GM21723 (cell line): ENCODE results near the gene INS.

Experiments used
- ATAC-seq: cut with Tn5 transposase; IDR thresholded peaks from one replicate; pipeline ENCODE4 v1.9.1; 2021; ENCODE audit warnings: mild to moderate bottlenecking, moderate library complexity; ENCODE audit not compliant: unreplicated experiment

INS gene

DNA sequence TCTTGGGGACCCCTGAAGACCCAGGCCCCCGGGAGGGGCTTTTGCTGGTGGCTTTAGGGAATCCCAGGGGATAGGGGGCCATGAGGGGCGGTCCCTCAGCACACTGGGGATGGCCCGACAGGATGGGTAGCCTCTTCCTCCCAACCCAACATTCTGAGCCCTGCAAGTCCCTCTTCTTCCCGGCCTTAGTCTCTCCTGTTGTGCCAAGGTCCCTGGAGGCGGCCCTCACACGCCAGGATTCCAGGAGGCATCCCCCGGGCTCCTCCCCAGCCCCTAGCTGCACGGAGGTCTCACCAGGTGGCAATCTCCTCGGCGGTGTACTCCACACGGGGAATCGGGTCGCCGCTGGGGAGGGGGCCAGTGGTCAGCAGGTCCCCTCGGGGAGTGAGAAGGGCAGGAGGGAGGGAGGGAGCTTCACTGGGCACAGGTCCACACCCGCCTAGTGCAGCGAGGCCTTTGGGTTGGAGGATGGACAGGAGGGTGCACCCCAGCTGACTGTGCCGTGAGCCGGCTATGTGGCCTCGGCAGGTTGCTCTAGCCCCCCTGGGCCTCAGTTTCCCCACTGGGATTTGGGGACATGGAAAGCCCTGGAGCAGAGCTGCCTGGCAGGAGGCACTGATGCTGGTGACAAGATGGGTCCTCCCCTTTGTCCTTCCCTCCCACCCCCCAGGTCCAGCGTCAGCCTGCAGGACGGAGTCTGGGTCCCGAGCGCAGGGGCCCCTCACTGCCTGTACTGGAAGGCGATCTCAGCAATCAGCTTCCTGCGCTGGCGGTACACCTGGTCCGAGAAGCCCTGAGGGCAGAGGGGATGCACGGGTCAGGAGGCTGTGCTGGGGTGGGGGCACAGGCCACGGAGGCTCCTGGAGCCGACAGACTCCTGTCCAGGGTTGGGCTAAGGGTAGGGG, 6.4 kb upstream of the INS start:
- ATAC-seq: no peak

DNA sequence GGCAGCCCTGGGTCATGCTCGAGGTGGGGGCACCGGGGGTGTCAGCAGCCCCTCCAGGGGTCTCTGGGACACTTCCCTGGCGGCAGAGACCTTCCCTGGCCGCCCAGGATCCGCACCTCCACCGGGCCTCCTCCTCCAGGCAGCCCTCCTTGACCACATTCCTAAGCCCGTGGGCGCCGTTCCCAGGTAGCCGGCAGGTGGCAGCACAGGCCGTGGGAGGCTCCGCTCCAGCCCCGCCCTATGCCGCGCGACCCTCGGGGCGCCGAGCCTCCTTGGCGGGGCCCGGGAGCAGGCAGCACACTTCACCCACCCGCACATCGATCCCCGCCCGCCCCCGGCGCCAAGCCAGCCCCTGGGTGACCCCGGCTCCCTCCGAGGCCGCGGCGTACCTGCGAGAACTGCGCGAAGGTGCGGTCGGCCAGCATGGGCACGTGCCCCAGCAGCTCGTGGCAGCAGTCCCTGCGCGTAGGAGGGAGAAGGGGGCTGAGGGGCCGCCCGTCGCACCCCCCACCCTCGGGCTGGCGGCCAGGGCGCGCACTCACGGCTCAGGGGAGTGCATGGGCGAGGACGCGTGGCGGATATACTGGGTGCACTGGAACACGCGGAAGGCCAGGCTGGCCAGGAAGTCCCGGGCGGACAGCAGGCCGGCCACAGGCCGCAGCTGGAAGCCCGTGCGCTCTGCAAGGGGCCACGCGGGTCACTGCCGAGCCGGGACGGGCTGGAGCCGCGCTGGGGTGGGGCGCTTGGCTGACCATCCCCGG, 5.3 kb upstream of the INS start:
- no peak for ATAC-seq

DNA sequence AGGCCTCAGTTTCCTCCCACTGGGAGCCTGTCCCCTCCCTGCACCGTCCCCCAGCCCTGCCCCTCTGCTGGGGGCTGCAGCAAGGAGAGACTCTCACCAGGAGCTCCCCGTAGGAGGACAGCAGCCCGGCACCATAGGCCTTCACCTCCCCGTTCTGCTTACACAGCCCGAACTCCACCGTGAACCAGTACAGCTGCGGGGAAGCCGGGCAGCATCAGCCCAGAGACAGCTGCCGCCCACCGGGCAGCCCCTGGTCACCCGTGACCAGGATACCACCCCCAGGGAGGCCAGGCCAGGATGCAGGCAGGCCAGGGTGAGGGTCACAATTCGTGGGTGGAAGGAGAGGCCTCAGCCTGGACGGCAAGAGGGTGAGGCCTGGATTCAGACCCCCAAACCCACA, 4.6 kb upstream of the INS start:
- ATAC-seq: no peak

DNA sequence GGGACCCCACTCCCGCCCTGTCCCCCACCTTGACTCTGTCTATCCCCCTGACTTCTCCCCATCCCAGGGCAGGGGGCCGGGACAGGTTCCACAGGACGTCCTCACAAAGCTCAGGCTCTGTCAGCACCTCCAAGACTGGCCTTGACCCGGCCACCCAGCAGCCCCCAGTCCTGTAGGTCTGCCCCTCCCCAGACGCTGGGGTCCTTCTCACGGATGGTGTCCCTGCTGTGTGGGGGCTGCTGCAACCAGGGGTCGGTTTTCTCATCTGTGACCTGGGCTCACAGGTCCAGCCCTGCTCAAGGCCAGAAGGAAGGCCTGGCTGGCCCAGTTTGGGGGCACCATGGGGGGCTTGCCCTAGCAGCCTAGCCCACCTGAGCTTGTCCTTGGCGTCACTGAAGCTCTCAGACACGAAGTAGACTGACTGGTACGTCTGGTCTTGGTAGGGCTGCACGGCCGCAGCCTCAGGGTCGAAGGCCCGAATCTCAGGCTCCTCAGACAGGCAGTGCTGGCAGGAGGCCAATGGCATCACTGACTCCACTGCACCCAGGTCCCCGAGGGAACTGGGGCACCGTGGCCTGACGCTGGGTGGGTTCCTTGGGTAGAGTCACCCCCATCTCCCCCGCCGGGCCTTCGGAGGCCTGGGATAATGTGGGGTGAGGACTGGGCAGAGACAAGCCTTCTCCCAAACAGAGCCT, 4.0 kb upstream of the INS start:
- ATAC-seq: no peak

DNA sequence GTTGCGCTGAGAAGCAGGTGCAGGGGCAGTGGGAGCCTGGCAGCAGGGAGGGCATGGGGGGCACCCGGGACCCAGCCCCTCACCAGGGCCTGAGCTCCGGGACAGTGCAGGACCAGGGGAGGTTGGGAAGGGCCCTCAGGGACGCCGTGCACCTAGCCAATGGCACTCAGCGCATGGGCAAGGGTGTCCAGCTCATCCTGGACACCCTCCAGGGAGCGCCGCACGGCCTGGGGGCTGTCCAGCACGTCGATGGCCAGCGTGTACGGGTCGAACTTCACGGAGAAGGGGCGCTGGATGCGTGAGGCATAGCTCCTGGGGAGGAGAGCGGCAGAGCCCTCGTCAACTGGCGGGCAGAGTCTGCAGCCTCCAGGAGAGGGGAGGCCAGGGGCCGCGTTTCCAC, 3.1 kb upstream of the INS start:
- no peak for ATAC-seq

DNA sequence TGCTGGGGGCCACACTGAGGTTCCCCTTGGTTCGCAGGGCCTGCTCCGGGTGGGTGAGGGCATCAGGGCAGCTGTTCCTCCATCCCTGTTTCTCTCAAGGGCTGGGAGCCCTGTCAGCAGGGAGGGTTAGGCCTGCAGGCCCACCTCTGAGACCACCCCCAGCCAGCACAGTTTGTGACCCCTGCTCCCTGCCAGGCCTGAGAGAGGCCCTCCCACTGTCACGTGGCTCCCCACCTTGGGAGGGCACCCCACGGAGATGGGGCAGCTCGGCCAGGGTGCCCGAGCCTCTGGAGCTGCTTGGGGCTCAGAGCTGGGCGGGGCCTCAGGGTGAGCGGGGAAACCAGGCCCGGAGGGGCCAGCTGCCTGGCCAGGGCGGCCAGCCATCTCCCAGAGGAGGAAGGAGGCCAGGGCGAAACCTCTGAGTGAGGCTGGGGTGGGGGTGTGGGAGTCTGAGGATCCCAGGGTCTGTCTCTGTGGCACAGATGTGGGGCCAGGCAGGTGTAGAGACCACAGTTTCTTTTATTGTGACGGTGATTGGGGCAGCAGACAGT, 2.5 kb upstream of the INS start:
- ATAC-seq: no peak

DNA sequence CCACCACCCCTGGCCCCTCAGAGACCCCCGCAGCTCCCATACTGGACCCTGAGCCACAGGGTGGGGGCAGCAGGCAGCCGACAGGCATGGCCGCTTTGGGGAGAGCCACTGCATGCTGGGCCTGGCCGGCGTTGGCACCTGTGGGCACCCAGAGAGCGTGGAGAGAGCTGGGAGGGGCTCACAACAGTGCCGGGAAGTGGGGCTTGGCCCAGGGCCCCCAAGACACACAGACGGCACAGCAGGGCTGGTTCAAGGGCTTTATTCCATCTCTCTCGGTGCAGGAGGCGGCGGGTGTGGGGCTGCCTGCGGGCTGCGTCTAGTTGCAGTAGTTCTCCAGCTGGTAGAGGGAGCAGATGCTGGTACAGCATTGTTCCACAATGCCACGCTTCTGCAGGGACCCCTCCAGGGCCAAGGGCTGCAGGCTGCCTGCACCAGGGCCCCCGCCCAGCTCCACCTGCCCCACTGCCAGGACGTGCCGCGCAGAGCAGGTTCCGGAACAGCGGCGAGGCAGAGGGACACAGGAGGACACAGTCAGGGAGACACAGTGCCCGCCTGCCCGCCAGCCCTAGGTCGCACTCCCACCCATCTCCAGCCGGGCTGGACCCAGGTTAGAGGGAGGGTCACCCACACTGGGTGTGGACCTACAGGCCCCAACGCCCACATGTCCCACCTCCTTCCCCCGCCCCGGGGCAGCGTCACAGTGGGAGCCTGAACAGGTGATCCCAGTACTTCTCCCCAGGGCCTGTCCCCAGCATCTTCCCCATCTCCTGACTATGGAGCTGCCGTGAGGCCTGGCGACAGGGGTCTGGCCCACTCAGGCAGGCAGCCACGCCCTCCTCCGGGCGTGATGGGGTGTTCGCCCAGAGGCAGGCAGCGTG, 1.2 kb downstream of the INS start:
- no peak for ATAC-seq

DNA sequence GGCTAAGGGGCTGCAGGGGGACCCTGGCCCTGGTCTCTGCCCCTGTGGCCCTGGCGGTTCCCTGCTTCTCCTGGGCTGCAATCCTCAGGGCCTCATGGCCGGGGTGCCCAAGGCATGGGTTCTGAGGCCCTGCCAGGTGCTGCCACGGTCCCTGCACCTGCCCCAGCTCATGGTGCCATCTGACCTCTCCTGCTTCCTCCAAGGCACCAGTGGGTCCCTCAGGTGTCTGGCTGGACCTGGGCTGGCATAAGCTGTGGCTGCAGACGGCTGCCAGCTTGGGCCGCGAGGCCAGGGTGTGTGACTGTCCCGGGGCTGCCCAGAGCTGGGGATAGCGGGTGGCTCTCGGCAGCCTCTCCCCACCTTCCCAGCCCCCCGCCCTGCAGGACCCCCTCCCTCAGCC, 2.0 kb downstream of the INS start:
- ATAC-seq: no peak

DNA sequence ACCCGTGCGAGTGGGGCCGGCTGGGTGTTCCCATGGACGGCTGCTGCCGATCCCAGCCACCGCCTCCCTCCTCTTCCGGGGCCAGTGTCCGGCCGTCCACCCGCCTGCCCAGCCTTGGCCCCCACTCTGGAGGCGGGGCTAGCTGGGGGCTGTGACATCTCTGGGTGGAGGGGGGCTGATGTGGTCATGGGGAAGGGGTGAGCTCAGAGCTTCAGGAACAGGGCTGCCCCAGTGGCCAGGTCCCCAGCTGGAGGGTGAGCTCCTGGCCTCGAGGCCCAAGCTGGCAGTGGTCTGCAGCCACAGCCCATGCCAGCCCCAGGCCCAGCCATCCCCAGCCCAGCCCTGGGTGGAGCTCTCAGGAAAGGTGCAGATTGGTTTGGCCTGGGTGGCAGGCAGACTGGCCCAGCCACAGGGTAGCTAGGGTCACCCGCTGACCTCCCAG, 2.7 kb downstream of the INS start:
- ATAC-seq: no peak

DNA sequence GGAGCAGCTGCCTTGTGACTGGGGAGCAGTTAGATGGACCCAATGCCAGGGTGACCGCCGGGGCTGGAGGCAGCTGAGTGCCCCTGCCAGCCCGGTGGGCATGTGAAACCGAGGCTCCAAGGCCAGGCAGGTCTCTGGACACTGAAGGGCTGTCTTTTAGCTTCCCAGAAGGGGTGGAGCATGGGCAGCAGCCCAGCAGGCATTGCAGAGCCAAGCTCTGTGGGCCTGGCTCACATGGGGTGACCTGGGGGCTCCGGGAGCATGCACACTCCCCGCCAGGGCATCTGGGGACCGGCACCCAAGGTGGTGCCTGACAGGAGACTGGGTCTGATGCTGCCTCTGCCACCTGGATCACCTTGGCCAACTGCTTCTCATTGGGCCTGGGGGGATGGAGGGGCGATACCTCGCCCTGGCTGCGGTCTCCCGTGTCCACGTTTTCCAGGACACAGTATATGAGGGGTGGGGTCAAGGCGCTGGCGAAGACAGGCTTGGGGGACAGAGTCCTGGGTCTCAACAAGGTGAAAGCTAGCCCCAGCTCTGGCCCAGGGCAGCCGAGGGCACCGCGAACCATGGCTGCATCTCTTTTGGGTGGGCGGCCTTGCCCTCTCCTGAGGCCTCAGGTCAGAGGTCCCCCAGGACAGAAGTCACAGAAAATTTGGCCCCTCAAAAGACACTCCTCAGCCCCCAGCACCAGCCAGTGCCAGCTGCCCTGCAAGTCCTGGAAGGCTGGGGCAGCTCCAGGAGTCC, 3.5 kb downstream of the INS start:
- no peak for ATAC-seq

DNA sequence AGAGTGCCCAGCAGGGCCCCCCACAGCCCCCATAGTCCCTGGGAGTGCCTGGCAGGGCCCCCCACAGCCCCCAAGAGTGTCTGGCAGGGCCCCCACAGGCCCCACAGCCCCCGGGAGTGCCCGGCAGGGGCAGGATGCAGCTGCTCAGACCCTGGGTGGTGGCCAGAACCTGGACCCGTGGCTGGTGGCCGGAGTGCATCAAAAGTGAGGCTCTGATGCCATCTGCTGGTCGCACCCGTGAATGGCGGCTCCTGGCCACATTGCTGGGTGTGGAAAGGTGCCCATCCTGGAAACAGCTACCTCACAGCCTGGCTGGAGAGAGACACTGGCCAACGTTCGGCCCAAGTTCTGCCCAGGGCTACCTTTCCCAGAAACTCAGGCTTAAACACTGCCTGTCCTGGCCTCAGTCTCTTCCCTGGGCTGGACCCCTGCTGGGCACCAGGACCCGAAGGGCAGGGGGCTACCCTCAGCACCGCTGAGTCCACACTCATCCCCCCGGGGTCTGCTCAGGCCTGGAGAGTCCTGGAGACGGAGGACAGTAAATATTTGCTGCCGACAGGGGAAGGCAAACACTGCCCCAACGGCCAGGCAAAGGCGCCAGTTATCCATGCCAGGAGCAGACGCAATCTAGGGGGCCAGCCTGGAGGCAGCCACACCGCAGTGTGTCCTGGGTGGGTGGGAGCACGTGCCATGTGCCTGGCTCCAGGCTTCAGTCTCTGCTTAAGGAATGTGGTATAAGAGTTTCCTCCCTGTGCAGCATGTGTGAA, 4.4 kb downstream of the INS start:
- ATAC-seq: no peak

DNA sequence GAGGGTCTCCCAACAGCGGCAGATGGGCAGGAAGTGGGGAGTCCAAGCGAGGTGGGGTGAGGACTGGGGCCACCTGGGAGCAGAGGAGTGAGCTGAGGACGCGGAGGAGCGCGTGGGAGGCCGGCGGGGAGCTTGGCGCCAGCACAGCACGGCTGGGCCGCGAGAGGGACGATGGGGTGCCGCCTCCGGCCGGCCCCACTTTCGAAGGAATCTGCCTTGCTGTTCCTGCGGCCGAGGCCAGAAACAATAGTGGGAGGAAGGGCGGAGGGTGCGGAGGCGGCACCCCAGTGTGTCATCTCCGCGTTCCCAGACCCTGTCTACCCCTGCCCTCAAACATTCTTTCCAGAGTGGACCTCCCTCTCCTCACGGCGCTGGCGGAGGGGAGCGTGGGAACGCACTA, 5.5 kb downstream of the INS start:
- no peak for ATAC-seq

DNA sequence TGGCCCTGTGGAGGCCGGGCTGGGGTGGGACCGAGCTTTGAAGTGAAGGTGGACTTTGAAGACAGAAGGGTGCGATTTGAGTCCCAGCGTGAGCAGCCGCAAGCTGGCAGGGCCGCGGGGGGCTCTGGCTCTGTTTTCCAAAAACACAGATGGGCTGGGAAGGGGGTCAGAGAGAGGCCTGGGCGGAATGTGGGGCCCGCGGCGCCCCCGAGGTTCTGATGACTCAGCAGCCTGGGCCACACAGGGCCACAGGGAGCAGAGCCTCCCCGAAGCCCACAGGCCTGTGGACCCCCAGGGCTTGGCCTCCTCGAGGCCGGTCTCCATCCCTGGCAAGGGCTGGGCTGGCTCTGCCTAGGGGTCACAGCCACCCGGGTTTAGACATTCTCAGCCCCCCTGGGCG, 6.1 kb downstream of the INS start:
- no peak for ATAC-seq

DNA sequence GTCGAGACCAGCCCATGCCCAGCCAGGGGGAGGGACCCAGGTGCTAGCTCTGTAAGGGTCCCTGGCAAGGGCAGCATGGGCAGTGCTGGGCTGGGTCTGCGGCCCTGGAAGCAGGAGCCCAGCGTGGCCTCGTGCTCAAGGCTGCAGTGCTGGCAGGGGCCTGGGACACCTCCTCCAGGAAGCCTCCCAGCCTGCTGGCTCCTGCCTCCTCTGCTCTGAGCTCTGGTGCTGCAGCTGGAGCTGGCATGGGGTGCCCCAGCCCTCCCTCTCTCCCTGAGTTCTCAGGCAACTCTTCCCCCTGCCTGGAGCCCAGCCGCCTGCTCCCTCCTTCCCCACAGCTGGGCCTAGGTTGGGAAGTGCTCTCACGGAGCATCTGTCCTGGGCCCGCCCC, 6.8 kb downstream of the INS start:
- ATAC-seq: no peak

DNA sequence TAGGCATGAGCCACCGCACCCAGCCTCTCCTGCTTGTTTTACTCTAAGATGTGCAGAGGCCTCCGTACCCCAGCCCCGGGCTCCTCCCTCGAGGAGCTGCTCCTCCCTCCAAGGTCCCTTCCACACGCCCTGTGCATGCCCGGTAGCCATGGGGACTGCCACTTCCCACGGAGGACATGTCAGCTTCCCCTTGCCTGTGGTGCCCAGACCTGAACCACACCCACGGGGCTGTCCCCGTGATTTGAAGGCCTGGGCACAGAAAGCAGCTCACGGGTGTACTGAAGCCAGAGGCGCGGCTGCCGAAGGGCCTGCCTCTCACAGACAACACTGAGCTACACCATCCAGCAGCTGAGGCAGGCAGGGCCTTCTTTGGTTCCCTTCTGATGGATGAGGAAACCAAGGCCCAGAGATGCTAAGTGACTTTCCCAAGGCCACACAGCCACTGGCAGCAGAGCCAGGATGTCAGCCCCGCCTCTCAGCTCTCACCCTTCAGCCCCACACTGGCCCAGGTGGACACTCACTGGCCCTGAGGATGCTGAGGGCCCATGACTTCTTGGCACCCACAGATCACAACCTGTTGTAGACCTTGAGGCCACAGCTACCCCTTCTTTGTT, 7.3 kb downstream of the INS start:
- ATAC-seq: no peak

DNA sequence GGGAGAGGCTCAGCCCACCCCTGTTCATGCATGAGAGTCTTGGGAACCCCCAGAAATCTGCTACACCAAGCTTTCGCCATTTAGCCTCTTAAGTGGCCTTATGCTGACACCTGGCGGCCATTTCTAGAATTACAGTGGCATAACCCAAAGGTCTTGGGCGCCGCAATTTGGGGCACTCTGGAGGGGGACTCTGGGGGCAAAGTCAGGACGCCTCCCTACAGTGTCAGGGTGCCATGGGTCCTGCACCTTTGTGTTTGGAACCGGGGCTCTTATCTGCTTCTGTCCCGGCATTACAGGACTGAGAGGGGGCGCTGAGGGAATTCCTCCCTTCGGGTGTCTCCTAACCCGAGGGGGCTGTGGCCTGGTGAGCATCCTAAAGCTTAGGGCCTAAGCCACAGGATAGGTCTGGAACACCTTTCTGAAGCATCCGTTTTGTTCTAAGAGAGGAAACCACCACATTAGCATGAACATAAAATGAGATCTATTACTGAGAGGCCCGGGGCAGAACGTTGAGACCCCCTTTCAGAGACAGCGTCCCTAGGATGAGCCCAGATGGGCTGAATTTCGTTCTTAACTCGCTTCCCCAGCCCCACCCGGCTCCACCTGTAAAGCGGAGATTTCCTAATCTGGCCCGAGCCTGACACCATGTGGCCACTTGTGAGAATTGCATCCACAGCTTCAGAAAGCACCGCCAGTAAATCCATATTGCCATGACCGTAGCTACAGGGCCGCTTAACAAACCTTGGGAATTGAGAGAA, 9.3 kb downstream of the INS start:
- ATAC-seq: no peak

DNA sequence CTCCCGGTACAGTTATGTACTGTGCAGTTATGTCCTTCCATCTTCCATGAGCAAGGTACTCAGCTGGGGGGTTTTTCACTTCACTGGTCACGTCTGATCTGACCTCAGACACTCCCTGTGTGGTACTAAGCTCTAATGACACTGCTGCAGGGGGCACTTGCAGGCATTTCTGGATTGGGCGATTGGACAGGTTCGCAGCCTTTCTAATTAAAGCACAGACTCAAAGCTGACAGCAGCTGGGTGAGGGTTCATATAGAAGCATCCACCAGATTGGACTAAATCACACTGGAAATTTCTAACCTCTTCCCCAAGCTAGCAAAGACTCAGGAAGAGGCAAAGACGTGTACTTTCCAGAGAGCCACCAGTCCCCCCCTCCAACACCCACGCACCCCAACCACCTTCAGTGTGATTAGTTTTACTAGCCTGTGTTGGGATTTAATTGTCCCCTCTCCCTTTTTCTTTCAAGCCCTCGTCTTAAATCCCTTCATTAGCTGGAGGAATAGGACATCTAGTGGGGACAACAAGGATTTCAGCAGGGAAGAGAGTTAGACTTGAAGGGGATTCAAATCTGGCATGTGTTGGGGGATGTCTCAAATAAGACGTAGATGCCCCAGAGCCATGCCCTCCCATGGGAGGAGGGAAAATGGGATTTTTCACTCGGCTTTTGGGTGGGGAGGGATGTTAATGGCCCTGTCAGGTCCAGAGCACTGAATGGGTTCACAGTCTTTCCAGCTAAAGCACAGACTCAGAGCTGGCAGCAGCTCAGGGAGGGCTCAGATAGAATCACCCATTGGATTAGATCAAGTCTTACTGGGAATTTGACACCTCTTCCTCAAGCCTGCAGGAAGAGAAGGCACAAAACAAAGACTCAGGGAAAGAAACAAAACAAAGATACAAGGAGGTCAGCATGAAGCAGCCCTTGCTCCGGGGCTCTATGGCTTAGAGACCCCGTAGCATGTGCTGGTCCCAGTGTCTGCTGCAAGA, 10.9 kb downstream of the INS start:
- ATAC-seq: no peak
